Neural progenitor cell (in vitro differentiated cells): Measurements from ENCODE around the gene SIPA1L2. TPM values are rescaled to one million over a fixed set of nuclear protein-coding genes. Genes with fewer than 3 reads are reported as not detected.

Source experiments
- DNase-seq: peaks from one replicate; pipeline ENCODE4 v3.0.0-alpha.2; 2016; ENCODE audit warnings: low spot score
- H2AFZ ChIP-seq: fragments of 200-600 bp; sonication (generic); replicated peaks from 2 replicates; pipeline ENCODE4 v1.6.1; 2016; ENCODE audit warnings: antibody characterized with exemption
- H3F3A ChIP-seq: fragments of 200-600 bp; sonication (generic); 2 replicates; pipeline ENCODE4 v1.6.1; 2016; ENCODE audit warnings: antibody characterized with exemption, low read depth
- H3K27ac ChIP-seq: fragments of 200-600 bp; sonication (generic); 2 replicates; pipeline ENCODE4 v1.5.1; 2016; ENCODE audit warnings: mild to moderate bottlenecking
- H3K27me3 ChIP-seq: fragments of 200-600 bp; sonication (generic); 2 replicates; pipeline ENCODE4 v1.6.1; 2016; ENCODE audit warnings: mild to moderate bottlenecking, moderate library complexity
- H3K36me3 ChIP-seq: fragments of 200-600 bp; sonication (generic); 2 replicates; pipeline ENCODE4 v1.5.1; 2016
- H3K4me1 ChIP-seq: fragments of 200-600 bp; sonication (generic); 2 replicates; pipeline ENCODE4 v1.6.1; 2016; ENCODE audit warnings: mixed run types
- H3K4me2 ChIP-seq: fragments of 200-600 bp; sonication (generic); 2 replicates; pipeline ENCODE4 v1.6.1; 2016
- H3K4me3 ChIP-seq: fragments of 200-600 bp; sonication (generic); 2 replicates; pipeline ENCODE4 v1.5.1; 2016
- H3K79me2 ChIP-seq: fragments of 200-600 bp; sonication (generic); 2 replicates; pipeline ENCODE4 v1.6.1; 2016; ENCODE audit warnings: low read depth
- H3K9ac ChIP-seq: fragments of 200-600 bp; sonication (generic); 2 replicates; pipeline ENCODE4 v1.6.1; 2016
- H3K9me3 ChIP-seq: fragments of 200-600 bp; sonication (generic); 2 replicates; pipeline ENCODE4 v1.5.1; 2016; ENCODE audit warnings: low read depth
- H4K20me1 ChIP-seq: fragments of 200-600 bp; sonication (generic); 2 replicates; pipeline ENCODE4 v1.6.1; 2016; ENCODE audit warnings: low read depth
- H3K27ac Mint-ChIP-seq: 3 replicates; pipeline ENCODE4 v1.8.0; 2021; ENCODE audit warnings: mixed read lengths
- H3K27me3 Mint-ChIP-seq: 2 replicates; pipeline ENCODE4 v1.8.0; 2022; ENCODE audit warnings: low read depth, mild to moderate bottlenecking, inconsistent platforms, moderate library complexity, mixed read lengths; ENCODE audit not compliant: insufficient read depth
- H3K36me3 Mint-ChIP-seq: 3 replicates; pipeline ENCODE4 v1.8.0; 2021; ENCODE audit warnings: mixed read lengths
- H3K4me1 Mint-ChIP-seq: 3 replicates; pipeline ENCODE4 v1.8.0; 2021; ENCODE audit warnings: mixed read lengths
- H3K4me3 Mint-ChIP-seq: 3 replicates; pipeline ENCODE4 v1.8.0; 2021; ENCODE audit warnings: mild to moderate bottlenecking, moderate library complexity, mixed read lengths
- H3K9me3 Mint-ChIP-seq: 3 replicates; pipeline ENCODE4 v1.8.0; 2020; ENCODE audit warnings: mixed read lengths
- CTCF ChIP-seq: fragments of 200-600 bp; sonication (generic); IDR thresholded peaks from 2 replicates; pipeline ENCODE4 v1.5.1; 2017; ENCODE audit warnings: antibody characterized with exemption, mild to moderate bottlenecking
- EZH2 ChIP-seq: fragments of 200-600 bp; sonication (generic); IDR thresholded peaks from 2 replicates; pipeline ENCODE4 v1.6.1; 2017; ENCODE audit warnings: antibody characterized with exemption, mild to moderate bottlenecking, moderate library complexity
- EZH2phosphoT487 ChIP-seq: fragments of 200-600 bp; sonication (generic); IDR thresholded peaks from 2 replicates; pipeline ENCODE4 v1.6.1; 2017; ENCODE audit warnings: antibody characterized with exemption
- total RNA-seq: library from RNA; depleted of rRNA; stranded (reverse); fragments of >200 nt; gene quantifications from 2 replicates; pipeline ENCODE4 v1.2.3, GENCODE V29; 2015; ENCODE audit warnings: low replicate concordance

SIPA1L2 gene
- total RNA-seq, 1 donor from 2014 or later = 24.8 TPM

GRCh38 chr1:232667094-232667777 is 37.3 kb upstream of the SIPA1L2 start:
- no peaks in the 10 kb centered on the region for H4K20me1 ChIP-seq
- Mint-ChIP-seq H3K4me1 (peaks cover 2% of the 10 kb centered on the region), H3K27me3 (peaks cover 4% of the 10 kb centered on the region), H3K4me3 (no peak overlapping the region), H3K36me3 (no peaks in the 10 kb centered on the region), H3K9me3 (no peaks in the 10 kb centered on the region), H3K27ac (no peak overlapping the region)
- DNase-seq = no peak
- no peaks in the 10 kb centered on the region for H3K27me3 ChIP-seq
- no peaks in the 10 kb centered on the region for H3F3A ChIP-seq
- no peaks in the 10 kb centered on the region for H3K36me3 ChIP-seq
- no peak overlapping the region for H3K4me2 ChIP-seq
- H3K9me3 ChIP-seq = no peaks in the 10 kb centered on the region
- H2AFZ ChIP-seq = no peak overlapping the region
- H3K79me2 ChIP-seq = no peaks in the 10 kb centered on the region
- H3K4me3 ChIP-seq = no peak overlapping the region
- H3K27ac ChIP-seq = no peak overlapping the region
- H3K4me1 ChIP-seq = no peaks in the 10 kb centered on the region
- no peak overlapping the region for H3K9ac ChIP-seq
- TF ChIP-seq EZH2 = no peak
- TF ChIP-seq EZH2phosphoT487 = no peak
- no peak for TF ChIP-seq CTCF

DNA sequence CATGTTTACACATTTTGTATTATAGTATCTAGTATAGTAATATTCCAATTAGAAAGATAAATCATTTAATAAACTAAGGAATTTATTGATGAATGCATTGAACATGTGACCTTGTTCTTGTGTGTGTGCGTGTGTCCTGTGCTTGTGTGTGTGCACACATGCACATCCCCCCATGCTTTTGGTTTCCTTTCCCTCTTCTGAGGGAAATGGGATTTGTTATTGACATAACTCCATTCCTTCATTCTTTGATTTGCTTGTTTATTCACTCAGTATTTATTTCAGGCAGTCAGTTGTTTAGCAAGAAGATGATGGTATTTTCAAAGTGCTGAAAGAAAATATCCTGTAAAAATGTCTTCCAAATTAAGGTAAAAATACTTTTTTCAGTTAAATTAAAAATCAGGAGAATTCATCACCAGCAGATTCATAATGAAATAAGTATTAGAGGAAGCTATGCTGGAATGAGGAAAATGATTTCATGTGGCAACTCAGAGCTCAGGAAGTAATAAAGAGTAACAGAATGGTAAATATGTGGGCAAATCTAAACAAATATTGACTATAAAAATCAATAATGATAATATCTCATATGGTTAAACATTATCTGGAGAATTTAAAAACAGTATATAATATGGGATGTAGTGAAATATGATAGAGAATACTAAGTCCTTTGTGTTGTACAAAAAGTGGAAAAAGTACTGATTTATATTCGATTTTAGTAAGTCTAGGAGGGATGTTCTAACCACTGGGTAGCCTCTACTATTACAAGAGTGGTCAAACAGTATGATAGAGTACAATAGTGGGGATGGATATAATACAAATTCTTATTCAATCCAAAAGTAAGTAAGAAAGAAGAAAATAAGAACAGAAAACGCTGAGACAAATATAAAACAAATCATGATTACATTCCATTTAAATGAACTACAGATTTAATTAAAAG is 35.2 kb upstream of the SIPA1L2 start:
- Histone ChIP-seq H3K79me2 (no peaks in the 10 kb centered on the region), H3K36me3 (no peaks in the 10 kb centered on the region), H3K27ac (no peak overlapping the region), H3K4me1 (no peaks in the 10 kb centered on the region), H3K27me3 (no peaks in the 10 kb centered on the region), H2AFZ (no peak overlapping the region), H3K4me2 (no peak overlapping the region), H3F3A (no peaks in the 10 kb centered on the region), H3K9me3 (no peaks in the 10 kb centered on the region), H3K4me3 (no peak overlapping the region), H4K20me1 (no peaks in the 10 kb centered on the region), H3K9ac (no peak overlapping the region)
- Mint-ChIP-seq H3K9me3 (no peaks in the 10 kb centered on the region), H3K4me1 (no peaks in the 10 kb centered on the region), H3K27me3 (peaks cover 4% of the 10 kb centered on the region), H3K36me3 (no peaks in the 10 kb centered on the region), H3K4me3 (no peak overlapping the region), H3K27ac (no peak overlapping the region)
- TF ChIP-seq EZH2phosphoT487 = no peak
- TF ChIP-seq CTCF = no peak
- TF ChIP-seq EZH2 = no peak
- DNase-seq = no peak

DNA sequence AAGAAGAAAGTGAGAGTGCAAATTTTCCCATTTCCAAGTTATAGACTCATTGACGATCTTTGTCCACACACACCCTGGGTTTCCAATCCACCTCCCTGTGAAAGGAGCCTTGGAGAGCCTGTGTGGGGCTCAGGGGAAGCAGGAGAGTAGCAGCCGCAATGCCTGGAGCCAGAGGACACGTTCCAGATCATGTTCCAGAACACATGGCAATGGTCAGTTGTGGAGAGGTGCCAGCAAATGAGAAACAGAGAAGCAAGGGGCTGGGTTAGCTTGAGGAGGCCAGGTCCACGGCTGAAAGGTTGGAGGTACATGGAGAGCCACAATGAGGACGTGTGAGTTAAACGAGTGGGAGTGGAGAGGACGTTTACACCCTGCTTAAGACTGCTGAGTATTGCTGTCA is 33.0 kb upstream of the SIPA1L2 start:
- Histone ChIP-seq H2AFZ (no peak overlapping the region), H4K20me1 (no peaks in the 10 kb centered on the region), H3K9ac (no peak overlapping the region), H3K27ac (no peak overlapping the region), H3K4me2 (no peak overlapping the region), H3K4me1 (no peaks in the 10 kb centered on the region), H3K4me3 (no peak overlapping the region), H3F3A (no peaks in the 10 kb centered on the region), H3K79me2 (no peaks in the 10 kb centered on the region), H3K36me3 (no peaks in the 10 kb centered on the region), H3K27me3 (no peaks in the 10 kb centered on the region), H3K9me3 (no peaks in the 10 kb centered on the region)
- DNase-seq = no peak
- Mint-ChIP-seq H3K4me3 (no peak overlapping the region), H3K27ac (no peak overlapping the region), H3K9me3 (no peaks in the 10 kb centered on the region), H3K4me1 (no peaks in the 10 kb centered on the region), H3K27me3 (peaks cover 3% of the 10 kb centered on the region), H3K36me3 (no peaks in the 10 kb centered on the region)
- TF ChIP-seq EZH2 (no peak), EZH2phosphoT487 (no peak), CTCF (no peak)
